ENCODE measurements around the gene NRDC.

- TF ChIP-seq CTCF (conservative IDR thresholded peaks at IDR 0.05; ENCODE audit: low read depth in 2 of 2) (no peak), REST (IDR thresholded peaks at IDR 0.05; ENCODE audit: unreplicated experiment) (no peak), POLR2AphosphoS5 (IDR thresholded peaks at IDR 0.05; ENCODE audit: low read depth) (no peak), CREB1 (CRISPR knock-in tag; IDR thresholded peaks at IDR 0.05; ENCODE audit: low read depth) (no peak), EZH2phosphoT487 (IDR thresholded peaks at IDR 0.05; ENCODE audit: unreplicated experiment) (no peak), EZH2 (IDR thresholded peaks at IDR 0.05; ENCODE audit: low read depth, unreplicated experiment) (no peak)
These were observed 19.2 kb downstream of the NRDC start for GRCh38 chr1:51859333-51859732.

Measured in GM23338 (cell line).